ENCODE results near the gene PRLH.

PRLH gene

GRCh38 chr2:237519506-237520245 is 46.7 kb upstream of the PRLH start:
- Histone ChIP-seq H3K27me3 (ENCODE audit: insufficient read depth, poor library complexity, severe bottlenecking) (no peaks in the 10 kb centered on the region), H3K4me3 (replicated peaks; ENCODE audit: insufficient read depth, low read length) (no peak overlapping the region), H3K27ac (replicated peaks) (no peak overlapping the region)
- no peak for DNase-seq (ENCODE audit: low read depth in 1 of 2, low spot score in 1 of 2)
- TF ChIP-seq POLR2AphosphoS5 (IDR thresholded peaks at IDR 0.05; ENCODE audit: low read depth): no peak
- no peak for TF ChIP-seq GABPA (IDR thresholded peaks at IDR 0.05; ENCODE audit: low read depth)
- no peak for TF ChIP-seq CTCF (IDR thresholded peaks at IDR 0.05; ENCODE audit: insufficient read depth, low read length)
- no peak for TF ChIP-seq SPI1 (IDR thresholded peaks at IDR 0.05; ENCODE audit: borderline replicate concordance, low read depth)
- TF ChIP-seq REST (IDR thresholded peaks at IDR 0.05; ENCODE audit: insufficient replicate concordance, low read depth): no peak

GRCh38 chr2:237520290-237520689 is 46.1 kb upstream of the PRLH start:
- no peak for TF ChIP-seq GABPA (IDR thresholded peaks at IDR 0.05; ENCODE audit: low read depth)
- TF ChIP-seq POLR2AphosphoS5 (IDR thresholded peaks at IDR 0.05; ENCODE audit: low read depth): no peak
- TF ChIP-seq REST (IDR thresholded peaks at IDR 0.05; ENCODE audit: insufficient replicate concordance, low read depth): no peak
- no peak for TF ChIP-seq CTCF (IDR thresholded peaks at IDR 0.05; ENCODE audit: insufficient read depth, low read length)
- TF ChIP-seq SPI1 (IDR thresholded peaks at IDR 0.05; ENCODE audit: borderline replicate concordance, low read depth): no peak
- Histone ChIP-seq H3K4me3 (replicated peaks; ENCODE audit: insufficient read depth, low read length) (no peak overlapping the region), H3K27ac (replicated peaks) (no peak overlapping the region), H3K27me3 (ENCODE audit: insufficient read depth, poor library complexity, severe bottlenecking) (no peaks in the 10 kb centered on the region)
- no peak for DNase-seq (ENCODE audit: low read depth in 1 of 2, low spot score in 1 of 2)

- Histone ChIP-seq H3K4me3 (replicated peaks; ENCODE audit: insufficient read depth, low read length) (no peak overlapping the region), H3K27ac (replicated peaks) (no peak overlapping the region), H3K27me3 (ENCODE audit: insufficient read depth, poor library complexity, severe bottlenecking) (no peaks in the 10 kb centered on the region)
- no peak for TF ChIP-seq CTCF (IDR thresholded peaks at IDR 0.05; ENCODE audit: insufficient read depth, low read length)
- TF ChIP-seq GABPA (IDR thresholded peaks at IDR 0.05; ENCODE audit: low read depth): no peak
- TF ChIP-seq SPI1 (IDR thresholded peaks at IDR 0.05; ENCODE audit: borderline replicate concordance, low read depth): no peak
- TF ChIP-seq REST (IDR thresholded peaks at IDR 0.05; ENCODE audit: insufficient replicate concordance, low read depth): no peak
- no peak for DNase-seq (ENCODE audit: low read depth in 1 of 2, low spot score in 1 of 2)
Observed at GRCh38 chr2:237524631-237525030, 41.7 kb upstream of the PRLH start.

Data from HL-60 (cell line).